Measurements from ENCODE around the gene TLE2.

DNA sequence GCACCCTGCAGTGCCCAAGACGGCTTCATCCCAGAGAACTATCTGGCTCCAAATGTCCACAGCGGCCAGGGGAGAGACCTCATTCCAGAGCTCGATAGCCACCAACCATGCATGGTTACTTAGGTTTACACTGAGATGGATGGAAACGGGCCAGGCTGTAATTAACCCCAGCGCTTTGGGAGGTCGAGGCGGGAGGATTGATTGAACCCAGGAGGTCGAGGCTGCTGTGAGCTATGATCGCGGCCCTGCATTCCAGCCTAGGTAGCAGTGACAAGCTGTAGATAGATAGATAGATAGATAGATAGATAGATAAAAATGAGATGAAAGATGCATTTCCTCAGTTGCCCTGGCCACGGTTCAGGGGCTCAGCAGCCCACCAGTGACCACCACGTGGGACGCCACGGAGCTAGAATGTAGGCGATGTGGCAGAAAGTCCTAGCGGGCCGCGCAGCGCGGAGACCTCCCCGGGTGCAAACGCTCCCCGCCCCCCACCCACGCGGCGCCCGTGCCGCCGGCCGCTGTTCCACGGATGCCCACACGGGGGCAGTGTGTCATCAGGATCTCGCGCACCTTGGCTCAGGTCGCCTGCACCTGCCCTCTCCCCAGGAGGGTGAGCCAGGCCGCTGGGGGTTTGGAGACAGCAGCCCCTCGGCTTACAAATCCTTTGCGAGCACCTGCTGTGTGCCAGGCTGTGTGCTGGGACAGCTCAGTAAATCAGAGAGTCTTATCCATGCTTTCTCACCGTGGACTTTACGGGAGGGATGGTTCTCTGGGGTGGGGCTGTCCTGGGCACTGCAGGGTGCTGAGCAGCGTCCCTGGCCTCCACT is 46.7 kb upstream of the TLE2 start:
- TF ChIP-seq POLR2A (IDR thresholded peaks at IDR 0.05) = no peak
- TF ChIP-seq, protein P1, sequence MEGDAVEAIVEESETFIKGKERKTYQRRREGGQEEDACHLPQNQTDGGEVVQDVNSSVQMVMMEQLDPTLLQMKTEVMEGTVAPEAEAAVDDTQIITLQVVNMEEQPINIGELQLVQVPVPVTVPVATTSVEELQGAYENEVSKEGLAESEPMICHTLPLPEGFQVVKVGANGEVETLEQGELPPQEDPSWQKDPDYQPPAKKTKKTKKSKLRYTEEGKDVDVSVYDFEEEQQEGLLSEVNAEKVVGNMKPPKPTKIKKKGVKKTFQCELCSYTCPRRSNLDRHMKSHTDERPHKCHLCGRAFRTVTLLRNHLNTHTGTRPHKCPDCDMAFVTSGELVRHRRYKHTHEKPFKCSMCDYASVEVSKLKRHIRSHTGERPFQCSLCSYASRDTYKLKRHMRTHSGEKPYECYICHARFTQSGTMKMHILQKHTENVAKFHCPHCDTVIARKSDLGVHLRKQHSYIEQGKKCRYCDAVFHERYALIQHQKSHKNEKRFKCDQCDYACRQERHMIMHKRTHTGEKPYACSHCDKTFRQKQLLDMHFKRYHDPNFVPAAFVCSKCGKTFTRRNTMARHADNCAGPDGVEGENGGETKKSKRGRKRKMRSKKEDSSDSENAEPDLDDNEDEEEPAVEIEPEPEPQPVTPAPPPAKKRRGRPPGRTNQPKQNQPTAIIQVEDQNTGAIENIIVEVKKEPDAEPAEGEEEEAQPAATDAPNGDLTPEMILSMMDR (IDR thresholded peaks at IDR 0.05) = peak; percentile 86 to 98 (median 93)
